ENCODE data around the gene HOXC11.

Gene HOXC11

DNA sequence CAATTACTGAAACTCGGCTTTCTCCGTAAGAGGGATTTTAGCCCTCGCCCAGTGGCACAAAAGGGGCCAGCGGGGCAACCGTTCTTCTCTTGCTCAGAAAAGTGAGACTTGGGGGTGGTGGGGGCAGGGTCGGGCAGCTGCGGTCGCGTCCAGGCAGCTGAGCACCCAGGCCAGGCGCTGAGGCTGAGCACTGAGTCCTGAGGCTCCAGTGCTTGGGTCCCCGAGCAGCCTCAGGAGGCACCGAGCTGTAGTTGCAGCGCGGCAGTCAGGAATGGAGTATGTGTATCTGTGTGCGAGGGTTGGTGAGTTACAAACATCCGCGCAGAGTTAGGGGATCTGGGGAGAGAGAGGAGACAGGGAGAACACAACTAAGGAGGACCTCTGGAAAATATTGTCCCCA lies 51.2 kb downstream of the HOXC11 start:
- TF ChIP-seq SPI1 (IDR thresholded peaks at IDR 0.05; ENCODE audit: low read depth, low read length) (no peak), POLR2AphosphoS5 (IDR thresholded peaks at IDR 0.05; ENCODE audit: low read depth, low read length) (no peak), PAX5 (IDR thresholded peaks at IDR 0.05; ENCODE audit: insufficient read depth, low read length, severe bottlenecking) (no peak), POLR2A (IDR thresholded peaks at IDR 0.05; ENCODE audit: low read depth, low read length) (no peak), POU2F2 (IDR thresholded peaks at IDR 0.05; ENCODE audit: low read depth, low read length) (no peak)
- DNase-seq (ENCODE audit: insufficient read length, low spot score) (no peak), FAIRE-seq (no peak)

DNA sequence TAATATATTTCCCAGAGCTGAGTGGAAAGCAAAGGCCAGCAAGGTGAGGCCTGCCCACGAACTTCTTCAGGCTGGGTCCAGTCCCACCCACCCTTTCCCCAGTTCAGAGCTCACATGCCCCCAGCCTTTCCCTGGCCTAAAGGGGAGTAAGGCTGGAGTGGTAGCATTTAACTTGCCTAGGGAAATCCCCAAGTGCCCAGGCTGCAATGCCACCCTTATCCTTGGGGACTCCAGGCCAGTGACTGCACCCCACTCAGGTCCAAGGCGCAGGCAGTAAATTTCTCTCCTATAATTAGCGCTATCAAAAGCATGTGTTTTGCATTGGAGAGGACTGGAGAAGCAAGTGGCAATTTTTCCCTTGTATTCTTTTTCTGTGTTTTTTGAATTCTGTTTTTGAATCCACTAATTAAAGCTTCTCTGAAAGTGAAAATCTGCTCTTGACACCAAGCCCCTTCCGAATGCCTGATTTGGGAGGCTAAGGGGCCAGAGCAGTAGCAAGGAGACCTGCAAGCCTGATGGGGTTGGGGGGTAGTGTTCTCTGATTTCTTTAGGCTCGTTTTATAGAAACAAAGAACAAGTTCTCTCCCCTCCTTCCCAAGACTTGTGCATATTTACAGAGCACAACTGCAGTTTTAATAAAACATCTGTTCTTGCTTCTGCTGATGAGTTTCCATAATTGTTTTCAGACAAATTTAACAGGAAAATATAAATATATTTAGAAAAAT lies 51.8 kb downstream of the HOXC11 start:
- FAIRE-seq (no peak), DNase-seq (ENCODE audit: insufficient read length, low spot score) (no peak)
- no peak for TF ChIP-seq SPI1 (IDR thresholded peaks at IDR 0.05; ENCODE audit: low read depth, low read length)
- no peak for TF ChIP-seq POLR2AphosphoS5 (IDR thresholded peaks at IDR 0.05; ENCODE audit: low read depth, low read length)
- no peak for TF ChIP-seq PAX5 (IDR thresholded peaks at IDR 0.05; ENCODE audit: insufficient read depth, low read length, severe bottlenecking)
- TF ChIP-seq POLR2A (IDR thresholded peaks at IDR 0.05; ENCODE audit: low read depth, low read length): no peak
- no peak for TF ChIP-seq TAF1 (IDR thresholded peaks at IDR 0.05; ENCODE audit: low read depth, low read length)
- TF ChIP-seq POU2F2 (IDR thresholded peaks at IDR 0.05; ENCODE audit: low read depth, low read length): no peak

DNA sequence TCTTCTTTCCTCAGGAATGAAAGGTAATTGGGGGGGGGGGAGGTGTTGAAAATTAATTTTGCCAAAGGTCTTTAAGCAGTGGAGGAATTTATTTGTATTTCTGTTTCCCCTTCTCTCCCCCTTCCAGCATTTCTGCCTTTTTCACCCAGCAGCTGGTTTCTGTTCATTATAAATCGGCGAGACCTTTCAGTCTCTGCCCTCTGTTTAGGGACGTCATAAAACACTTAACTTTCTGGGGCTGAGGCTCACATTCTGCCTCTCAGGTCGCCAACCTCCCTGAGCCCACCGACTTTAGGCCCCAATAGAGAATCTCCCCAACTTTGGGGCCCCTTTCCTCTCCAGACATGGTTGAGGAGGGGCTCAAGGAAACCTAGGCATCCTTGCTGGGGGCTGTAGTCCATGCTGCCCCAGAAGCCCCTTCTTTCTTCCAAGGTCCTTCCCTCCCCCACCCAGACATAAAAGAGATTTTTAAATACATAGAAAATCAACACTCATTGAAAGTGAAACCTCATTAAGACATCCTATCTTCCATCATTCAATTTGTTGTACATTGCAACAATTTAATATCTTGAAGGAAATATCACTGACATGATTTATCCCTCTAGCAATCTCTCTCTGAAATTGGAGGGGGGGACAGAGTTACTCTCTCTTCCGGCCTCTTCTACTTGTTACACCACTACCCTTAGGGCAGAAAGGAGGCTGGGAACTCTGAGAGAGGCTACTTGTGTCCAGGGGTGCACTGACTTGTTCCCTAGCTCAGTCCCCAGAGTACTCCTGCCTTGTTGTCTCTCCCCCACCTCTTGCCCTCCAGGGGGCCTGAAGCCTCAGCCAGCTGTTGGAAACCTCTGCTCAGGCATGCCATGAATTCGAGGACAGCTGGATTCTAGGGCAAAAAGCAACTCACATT lies 52.8 kb downstream of the HOXC11 start:
- TF ChIP-seq POLR2AphosphoS5 (IDR thresholded peaks at IDR 0.05; ENCODE audit: low read depth, low read length): no peak
- TF ChIP-seq PAX5 (IDR thresholded peaks at IDR 0.05; ENCODE audit: insufficient read depth, low read length, severe bottlenecking): no peak
- TF ChIP-seq SPI1 (IDR thresholded peaks at IDR 0.05; ENCODE audit: low read depth, low read length): no peak
- no peak for TF ChIP-seq TAF1 (IDR thresholded peaks at IDR 0.05; ENCODE audit: low read depth, low read length)
- no peak for TF ChIP-seq POU2F2 (IDR thresholded peaks at IDR 0.05; ENCODE audit: low read depth, low read length)
- no peak for TF ChIP-seq POLR2A (IDR thresholded peaks at IDR 0.05; ENCODE audit: low read depth, low read length)
- FAIRE-seq (no peak), DNase-seq (ENCODE audit: insufficient read length, low spot score) (no peak)

DNA sequence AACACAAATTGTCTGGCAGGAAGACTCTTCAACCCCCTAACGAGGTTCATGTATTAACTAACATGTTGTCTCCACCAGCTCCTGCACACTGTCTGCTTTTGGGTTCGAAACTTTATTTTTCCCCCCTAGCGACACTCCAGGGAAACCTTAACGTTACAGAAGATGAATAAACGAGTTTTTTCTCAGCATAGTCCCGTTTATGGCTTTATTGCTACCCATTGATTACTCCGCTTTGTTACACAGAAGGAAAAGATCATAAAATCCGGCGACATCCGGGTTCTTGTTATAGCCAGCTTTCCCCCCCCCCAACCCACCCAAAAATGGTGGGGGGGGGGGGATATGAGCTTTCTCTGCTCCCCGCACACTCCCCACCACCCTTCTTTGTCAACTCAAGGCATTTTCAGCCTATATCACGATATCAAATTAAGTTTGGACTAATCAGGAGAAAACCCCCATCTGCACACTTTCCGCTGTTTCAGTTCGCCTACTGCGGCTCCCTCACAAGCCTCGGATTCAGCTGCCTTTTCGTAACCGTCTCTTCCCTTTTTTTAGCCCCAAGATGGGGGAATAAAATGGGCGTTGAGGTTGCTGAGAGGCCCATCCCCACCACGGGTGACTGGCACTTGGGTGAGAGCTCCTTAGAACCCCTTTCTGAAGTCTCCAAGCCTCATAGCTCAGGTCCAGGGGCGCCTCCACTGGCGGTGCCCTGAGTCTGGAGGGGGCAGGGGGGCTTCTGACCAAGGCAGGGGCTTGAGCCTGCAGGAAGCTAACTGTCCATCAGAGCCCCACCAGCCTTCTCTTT lies 53.9 kb downstream of the HOXC11 start:
- no peak for TF ChIP-seq POLR2AphosphoS5 (IDR thresholded peaks at IDR 0.05; ENCODE audit: low read depth, low read length)
- no peak for TF ChIP-seq POU2F2 (IDR thresholded peaks at IDR 0.05; ENCODE audit: low read depth, low read length)
- no peak for TF ChIP-seq PAX5 (IDR thresholded peaks at IDR 0.05; ENCODE audit: insufficient read depth, low read length, severe bottlenecking)
- no peak for FAIRE-seq
- no peak for DNase-seq (ENCODE audit: insufficient read length, low spot score)
